ENCODE results near the gene TSPAN9.

GRCh38 chr12:3282384-3282670 is 205.1 kb downstream of the TSPAN9 start:
- no peak for TF ChIP-seq POLR2A (IDR thresholded peaks at IDR 0.05)
- no peak for TF ChIP-seq CTCF (IDR thresholded peaks at IDR 0.05)
- no peak for TF ChIP-seq POLR2AphosphoS5 (IDR thresholded peaks at IDR 0.05)
